ENCODE data around the gene NRCAM.
"Not testable (repeated sequence)": the region's sequence is repeated elsewhere in the genome, so short reads cannot be mapped to it uniquely, and the experiment has no call there.

NRCAM gene

GRCh38 chr7:108455998-108456677, at the start of gene NRCAM:
Gene NRCAM (minus strand): TSS chr7:108456436. CDS start chr7:108240064, 216,372 bp downstream.
- DNase-seq: peak; percentile 48

GRCh38 chr7:108504576-108504975, 48.3 kb upstream of the NRCAM start:
- not testable (repeated sequence) for DNase-seq

DNA sequence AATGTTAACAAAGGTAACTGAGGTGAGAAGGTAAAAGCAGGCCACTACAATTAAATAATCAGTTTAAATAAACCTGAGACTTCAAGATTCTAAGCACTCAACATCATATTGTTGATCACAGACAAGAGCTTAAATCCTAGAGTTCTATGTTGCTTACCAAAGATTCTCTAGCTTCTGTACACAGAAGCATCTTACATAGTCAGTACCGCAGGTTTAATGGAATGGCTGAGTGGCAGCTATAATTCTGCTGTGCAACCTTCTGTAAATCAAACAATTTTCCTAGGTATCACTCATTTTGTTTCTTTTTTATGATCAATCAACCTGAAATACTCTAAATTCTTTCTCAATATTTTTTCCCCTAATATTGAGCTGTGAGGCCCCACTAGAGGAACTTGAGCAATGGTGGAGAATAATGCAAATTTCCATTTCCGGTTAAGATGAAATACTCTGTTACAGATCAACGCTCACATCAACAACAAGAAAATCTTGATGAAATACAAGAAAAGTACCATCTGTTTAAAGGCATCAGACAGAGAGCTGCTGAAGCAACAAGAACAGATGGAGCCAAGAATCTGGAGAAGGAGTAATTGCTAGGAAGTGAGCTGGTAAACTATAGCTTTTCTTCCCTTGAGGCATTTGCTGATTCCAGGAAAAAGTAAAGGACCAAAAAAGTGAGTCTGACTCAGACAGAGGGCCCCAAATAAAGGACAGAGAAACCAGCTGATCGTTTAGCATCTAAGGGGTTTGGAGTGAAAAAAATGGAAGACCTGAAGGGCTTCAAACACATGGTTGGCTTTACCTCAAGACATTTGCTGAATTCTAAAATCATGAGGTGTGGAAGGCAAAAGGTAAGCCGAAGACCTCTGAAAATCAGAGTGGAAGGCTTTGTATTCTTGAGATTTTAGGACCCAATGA, 47.1 kb upstream of the NRCAM start:
- no peak for DNase-seq

DNA sequence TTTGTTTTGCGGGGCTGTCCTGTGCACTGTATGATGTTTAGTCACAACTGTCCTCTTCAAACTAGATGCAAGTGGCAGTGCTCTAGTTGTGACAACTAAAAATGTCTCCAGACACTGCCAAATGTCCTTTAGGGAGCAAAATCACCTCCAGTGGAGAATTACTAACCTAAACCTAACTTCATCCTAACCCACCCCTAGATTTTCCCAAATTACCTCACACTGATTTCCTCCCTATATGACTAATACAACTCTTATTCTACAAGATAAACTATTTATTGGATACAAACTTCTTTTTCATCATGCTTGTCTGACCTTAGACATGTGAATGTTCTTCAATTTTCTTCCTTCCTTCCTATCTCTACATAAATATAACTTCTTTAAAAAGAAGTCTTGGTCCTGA, 43.3 kb upstream of the NRCAM start:
- DNase-seq: no peak

GRCh38 chr7:108498481-108498880, 42.2 kb upstream of the NRCAM start:
- no peak for DNase-seq

- DNase-seq: peak; percentile 37
Measured at GRCh38 chr7:108497082-108497725, 41.0 kb upstream of the NRCAM start.

DNA sequence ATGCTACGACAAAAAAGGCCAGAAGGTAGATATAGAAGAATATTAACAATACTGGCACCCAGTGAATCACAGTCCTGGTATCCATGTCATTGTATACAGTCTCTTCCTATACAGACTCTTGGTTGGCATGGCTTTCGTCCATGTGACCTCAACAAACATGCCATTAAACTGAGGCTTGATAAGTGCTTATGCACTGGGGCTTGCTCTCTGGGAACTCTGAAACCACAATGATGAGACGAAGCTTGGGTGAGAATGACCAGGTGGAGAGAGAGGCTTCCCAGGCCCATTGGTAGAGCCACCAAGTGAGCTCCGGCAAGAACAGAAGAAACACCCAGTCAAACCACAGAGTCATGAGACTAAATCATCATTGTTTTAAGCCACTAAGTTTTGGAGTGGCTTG, 36.5 kb upstream of the NRCAM start:
- no peak for DNase-seq

DNA sequence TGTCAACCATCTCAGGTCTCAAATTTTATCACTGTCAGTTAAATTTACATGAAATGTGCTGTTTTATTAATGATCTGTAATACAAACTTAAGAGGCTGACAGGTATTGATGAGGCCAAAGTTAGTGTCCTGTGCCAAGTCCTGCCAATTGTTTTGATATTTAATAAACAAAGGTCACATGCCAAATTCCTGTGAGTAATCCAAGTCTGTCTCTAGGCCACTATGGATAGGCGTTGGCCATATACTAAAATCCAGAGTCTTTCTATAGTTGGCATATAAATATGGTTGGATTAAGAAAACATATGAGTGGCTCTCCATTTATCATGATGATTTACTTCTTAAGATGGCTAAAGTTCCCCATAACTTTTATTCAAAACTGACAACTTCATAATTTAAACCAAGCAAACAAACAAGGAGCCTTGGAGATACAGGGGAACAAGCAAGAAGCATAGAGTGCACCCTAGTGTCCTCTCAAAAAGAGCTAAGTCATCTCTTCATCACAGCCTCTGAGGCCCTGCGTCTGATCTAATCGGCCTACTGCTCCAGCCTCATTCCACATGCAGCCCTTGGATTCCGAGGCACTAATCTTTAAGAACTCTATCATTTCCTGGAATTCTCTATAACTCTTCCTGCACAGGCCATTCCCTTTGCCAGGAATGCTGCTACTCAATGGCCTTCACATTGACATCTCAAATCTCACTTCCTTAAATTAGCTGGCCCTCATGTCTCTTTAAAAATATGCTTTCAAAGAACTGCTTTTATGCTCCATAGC, 32.7 kb upstream of the NRCAM start:
- no peak for DNase-seq

DNA sequence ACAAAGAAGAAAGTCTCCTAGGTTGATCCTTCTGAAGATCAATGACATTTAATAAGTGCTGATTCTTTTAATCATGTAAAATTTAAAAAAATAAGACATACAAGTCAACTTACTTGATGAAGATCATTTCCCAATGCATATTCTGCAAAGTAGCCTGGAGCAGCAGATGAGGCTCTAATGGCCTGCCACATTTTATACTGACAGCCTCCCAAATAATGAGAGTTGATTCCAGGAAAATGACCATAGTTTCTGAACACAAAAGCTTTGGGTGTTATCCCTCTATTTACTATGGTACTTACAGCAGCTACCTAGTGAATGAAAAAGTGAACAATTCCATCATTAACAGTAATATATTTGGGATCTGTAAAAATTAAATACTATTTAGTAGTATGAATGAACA, 31.4 kb upstream of the NRCAM start:
- DNase-seq: no peak

GRCh38 chr7:108486291-108486966, 30.2 kb upstream of the NRCAM start:
- no peak for DNase-seq

GRCh38 chr7:108484137-108484536, 27.9 kb upstream of the NRCAM start:
- no peak for DNase-seq

DNA sequence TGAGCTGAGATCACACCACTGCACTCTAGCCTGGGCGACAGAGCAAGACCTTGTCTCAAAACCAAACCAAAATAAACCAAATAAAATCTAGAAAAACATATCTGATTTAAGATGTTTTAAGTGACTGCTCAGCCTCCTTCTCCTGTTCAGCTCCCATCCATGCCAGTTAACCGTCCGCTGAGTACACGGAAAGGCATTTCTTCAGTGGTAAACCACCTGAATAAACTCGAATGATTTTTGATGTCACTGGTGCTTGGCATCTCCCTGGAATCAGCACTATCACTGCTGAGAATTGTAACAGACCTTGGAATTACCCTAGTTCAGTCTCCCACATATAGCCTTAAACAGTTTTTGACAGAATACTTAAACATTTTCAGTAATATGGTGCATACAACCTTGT, 24.1 kb upstream of the NRCAM start:
- no peak for DNase-seq

- DNase-seq: no peak
Measured at GRCh38 chr7:108479751-108480150, 23.5 kb upstream of the NRCAM start.

DNA sequence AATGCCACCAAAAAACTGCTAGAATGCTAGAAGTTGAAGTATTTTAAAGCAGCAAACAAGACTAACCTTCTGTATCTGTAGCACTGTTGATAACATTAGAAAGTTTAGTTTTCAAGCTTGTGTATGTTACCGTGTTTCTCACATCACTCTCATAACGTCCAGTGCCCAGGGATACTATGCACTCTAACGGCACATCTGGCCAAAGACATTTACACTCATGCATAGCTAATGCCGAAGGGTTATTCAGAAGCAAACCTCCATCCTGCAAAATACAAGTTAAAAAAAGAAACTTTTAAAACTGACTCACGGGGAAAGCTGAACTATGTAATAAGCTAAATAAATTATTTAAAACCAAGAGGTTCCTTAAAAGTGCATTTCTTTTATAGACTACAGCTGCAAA, 22.9 kb upstream of the NRCAM start:
- DNase-seq: no peak

DNA sequence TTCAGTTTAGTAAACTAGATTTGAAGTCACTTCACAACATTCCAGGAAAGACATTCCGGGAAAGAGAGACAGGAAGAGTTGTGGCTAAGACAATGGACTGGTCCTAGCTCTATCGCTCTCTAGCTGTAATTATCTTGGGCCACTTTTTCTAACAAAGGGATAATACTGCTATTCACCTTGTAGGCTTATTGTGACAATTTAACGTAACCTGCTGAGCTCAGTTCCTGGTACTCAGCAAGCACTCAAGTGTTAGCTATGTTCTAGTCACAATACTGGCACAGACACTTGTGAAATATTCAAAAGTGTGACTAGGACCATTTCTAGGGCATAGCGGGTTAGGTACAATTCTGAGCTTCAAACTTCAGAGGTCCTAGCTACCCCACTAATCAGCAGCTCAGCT, 12.0 kb upstream of the NRCAM start:
- DNase-seq: no peak

- no peak for DNase-seq
Measured at GRCh38 chr7:108467391-108467790, 11.2 kb upstream of the NRCAM start.

DNA sequence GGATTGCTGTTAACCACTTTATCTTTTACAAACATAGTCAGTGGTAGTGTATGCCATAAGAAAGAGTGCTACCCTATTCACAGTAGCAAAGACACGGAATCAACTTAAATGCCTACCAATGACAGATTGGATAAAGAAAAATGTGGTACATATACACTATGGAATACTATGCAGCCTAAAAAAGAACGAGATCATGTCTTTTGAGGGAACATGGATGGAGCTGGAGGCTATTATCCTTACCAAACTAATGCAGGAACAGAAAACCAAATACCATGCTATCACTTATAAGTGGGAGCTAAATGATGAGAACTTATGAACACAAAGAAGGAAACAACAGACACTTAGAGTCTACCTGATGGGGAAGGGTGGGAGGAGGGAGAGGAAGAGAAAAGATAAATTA, 10.1 kb upstream of the NRCAM start:
- not testable (repeated sequence) for DNase-seq

DNA sequence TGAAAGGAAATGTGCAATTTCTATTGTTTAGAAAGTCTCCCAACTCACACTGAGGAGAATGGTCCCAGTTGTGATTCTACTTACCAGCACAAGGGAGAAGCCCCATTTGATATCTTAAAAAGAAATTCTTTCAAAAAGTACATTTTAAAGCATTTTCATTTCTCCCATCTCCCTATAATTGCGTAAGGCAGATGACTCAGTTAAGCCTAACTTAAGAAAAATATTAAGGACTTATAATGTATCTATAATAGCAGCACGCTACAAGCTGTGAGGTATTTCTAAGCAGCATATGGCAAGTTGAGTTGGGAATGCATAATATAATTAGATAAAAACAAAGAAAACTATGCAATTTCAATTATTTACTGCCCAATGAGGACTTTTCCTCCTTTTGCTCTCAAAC, 8.5 kb upstream of the NRCAM start:
- no peak for DNase-seq

DNA sequence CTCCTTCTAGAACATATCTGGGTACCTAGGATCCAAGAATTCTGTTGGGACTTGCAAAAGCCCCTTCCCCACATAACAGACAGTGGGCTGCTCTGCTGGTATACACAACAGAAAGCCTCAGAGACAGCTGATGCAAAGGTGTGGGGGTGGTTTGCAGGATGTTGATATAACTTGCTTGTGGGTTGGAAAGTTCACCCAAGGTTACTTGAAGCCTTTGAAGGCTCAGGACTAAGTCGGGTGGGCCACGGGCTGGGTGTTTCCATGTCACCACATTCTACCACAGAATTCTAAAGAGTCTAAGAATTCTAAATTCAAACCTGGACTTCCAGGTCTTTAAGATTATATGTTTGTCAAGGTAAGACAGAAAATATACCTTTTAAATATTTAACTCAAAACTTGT, 7.4 kb upstream of the NRCAM start:
- DNase-seq: no peak

- DNase-seq: no peak
Measured at GRCh38 chr7:108461840-108462239, 5.6 kb upstream of the NRCAM start.

DNA sequence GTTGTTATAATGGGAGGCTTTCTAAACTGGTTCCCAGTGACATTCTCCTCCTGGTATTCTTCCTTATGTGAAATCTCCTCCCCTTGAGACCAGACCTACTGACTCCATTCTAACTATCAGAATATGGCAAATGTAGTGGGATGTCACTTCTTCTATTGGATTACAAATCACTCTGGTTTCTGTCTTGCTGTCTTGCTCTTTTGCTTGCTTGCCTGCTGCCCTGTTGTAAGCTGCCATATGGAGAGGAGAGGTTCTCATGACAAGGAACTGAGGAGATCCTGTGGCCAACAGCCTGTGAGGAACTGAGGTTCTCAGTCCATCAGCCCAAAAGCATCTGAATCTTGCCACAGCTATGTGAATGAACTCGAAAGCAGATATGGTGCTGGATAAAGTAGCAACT, 4.7 kb upstream of the NRCAM start:
- no peak for DNase-seq

- peak; percentile 26 for DNase-seq
Measured at GRCh38 chr7:108459922-108460551, 3.8 kb upstream of the NRCAM start.

All from SHP77 treated with DMSO at 0.1 percent for 48 hours (cell line).